GM19397 (cell line): ENCODE data around the gene GSN.

Experiments
- ATAC-seq: cut with Tn5 transposase; IDR thresholded peaks from one replicate; pipeline ENCODE4 v1.9.1; 2021; ENCODE audit warnings: mild to moderate bottlenecking, moderate library complexity; ENCODE audit not compliant: unreplicated experiment

The GSN gene

DNA sequence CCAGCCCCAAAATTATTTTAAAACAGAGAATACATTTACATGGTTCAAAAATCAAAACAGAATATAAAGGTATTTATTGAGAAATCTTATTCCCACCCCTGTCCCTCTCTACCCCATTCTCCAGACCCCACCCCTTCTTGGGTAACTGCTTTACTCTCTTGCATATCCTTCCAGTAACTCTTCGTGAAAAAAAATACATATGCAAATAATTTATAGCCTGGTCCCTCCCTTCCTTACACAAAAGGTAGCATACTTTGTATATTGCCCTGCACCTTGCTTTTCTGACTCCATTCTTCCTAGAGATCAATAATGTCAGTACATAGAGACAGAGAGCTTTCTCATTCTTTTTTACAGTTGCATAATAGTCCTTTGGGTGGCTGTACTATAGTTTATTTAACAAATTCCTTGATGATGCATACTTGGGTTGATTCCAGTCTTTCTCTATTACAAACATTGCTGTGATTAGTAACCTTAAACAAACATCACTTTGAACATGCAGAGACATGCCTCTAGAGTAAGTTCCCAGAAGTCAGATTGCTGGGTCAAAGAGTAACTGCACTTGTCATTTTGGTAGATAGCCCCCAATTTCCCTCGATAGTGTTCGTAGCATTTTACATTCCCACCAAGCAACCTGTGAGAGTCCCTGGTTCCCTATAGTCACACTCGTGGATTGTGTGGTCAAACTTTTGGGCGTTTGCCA is 54.2 kb downstream of the GSN start:
- no peak for ATAC-seq

DNA sequence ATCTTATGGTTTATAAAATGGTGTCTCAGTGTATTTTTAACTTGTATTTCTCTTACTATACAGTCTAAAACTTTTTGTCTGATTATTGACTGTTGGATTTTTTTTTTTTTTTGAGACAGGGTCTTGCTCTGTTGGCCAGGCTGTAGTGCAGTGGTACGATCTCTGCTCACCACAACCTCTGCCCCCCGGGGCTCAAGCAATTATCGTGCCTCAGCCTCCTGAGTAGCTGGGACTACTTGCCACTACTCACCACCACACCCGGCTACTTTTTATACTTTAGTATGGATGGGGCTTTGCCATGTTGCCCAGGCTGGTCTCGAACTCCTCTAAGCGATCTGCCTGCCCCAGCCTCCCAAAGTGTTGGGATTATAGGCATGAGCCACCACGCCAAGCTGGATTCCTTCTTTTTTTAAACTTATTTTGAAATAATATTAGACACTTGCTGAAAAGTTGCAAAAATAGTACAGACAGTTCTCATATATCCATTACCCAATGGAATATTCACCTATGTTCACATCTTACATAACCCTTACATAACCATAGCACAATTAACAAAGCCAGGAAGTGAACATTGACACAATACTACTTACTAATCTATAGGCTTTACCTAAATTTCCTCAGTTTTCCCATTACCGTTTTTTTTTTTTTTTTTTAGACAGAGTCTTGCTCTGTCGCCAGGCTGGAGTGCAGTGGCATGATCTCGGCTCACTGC is 54.9 kb downstream of the GSN start:
- no peak for ATAC-seq

DNA sequence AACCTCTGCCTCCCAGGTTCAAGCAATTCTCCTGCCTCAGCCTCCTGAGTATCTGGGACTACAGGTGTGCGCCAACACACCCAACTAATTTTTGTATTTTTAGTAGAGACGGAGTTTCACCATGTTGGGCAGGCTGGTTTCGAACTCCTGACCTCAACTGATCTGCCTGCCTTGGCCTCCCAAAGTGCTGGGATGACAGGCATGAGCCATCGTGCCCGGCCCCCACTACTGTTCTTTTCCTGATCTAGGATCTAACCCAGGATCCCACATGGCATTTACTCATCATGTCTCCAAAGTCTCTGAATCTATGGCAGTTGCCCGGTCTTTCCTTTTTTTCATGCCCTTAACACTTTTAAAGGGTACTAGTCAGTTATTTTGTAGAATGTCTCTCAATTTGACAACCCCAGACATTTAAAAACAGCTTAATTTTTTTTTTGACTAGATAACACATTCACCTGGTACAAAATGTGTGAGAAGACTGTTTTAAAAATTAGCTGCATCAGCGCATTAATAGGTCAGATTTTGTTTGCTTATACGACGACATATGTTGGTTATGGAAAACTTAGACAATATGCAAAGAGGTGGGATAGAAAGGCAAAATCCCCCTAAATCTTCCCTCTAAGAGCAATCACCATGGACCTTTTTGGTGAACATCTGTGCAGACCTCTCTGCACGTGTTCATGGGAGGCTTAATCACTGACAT is 55.6 kb downstream of the GSN start:
- no peak for ATAC-seq

DNA sequence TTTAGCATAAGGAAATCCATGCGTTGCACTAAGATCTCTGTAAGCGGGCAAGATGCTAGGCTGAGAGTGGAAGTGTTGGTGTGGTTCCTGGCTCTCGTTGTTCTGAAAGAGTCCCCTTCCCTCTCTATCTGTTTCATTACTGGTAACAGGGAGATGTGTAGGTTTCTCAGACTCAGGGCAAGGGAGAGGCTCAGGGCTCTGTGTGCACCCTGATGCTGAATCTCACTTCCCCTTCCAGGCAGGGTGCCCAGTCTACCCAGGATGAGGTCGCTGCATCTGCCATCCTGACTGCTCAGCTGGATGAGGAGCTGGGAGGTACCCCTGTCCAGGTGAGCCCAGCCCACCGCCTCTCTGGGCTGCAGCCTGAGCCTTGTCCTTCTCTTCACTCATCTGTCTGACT is 56.4 kb downstream of the GSN start:
- ATAC-seq = no peak

DNA sequence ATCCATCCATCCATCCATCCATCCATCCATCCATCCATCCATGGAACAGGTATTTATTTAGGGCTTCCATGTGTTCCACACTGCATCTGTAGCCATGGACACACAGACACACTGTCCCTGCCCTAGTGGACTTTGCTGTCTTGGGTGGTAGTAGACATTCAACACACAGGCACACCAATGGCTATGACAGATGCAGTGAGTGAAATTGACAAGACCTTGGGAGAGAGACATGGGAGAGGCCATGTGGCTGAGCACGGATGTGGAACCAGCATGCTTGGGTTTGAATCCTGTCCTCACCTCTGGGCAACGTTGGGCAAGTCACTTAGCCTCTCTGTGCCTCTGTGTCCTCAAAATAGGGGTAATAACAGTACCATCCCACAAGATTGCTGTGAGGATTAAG is 56.8 kb downstream of the GSN start:
- ATAC-seq = no peak

DNA sequence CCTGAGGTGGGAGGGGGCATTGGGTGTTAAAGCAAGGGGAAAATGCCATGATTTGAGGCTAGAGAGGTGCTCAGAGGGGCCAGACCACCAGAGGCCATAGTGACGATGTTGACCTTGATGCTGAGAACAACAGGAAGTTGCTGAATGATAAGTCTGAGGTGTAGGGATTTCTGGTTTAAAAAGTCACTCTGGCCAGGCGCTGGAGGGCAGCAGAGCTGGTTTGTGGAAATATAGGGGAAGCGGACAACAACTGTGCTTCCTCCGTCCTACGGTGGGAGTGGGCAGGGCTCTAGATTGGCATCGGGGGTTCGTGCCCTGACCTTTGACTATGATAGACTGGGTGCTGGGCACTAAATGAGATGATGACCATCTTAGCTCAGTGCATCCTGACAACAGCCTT is 57.4 kb downstream of the GSN start:
- ATAC-seq = no peak

DNA sequence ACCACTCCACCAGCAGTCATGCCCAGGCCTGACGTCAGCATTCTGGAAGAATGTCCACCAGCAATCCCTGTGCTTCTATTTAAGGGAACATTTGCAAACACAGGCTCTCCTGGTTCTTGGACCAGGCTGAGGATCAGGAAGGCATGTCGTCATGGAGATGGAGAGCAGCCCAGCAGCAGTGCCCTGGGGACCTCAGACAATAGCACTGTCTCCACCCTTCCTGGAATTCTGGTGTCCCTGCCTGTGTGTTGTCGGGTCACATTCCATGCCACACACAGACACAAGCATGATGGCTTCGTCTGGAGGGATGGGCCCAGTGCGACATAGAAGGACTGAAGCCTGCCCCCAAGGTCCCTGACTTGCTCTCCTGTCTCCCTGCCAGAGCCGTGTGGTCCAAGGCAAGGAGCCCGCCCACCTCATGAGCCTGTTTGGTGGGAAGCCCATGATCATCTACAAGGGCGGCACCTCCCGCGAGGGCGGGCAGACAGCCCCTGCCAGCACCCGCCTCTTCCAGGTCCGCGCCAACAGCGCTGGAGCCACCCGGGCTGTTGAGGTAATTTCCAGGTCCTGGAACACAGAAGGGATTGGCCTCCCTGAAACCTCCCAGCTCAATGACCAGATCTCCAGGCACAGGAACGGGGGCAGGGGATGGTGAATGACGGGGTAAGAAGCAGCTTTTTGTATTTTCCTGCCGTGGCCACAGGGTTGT is 58.3 kb downstream of the GSN start:
- no peak for ATAC-seq

DNA sequence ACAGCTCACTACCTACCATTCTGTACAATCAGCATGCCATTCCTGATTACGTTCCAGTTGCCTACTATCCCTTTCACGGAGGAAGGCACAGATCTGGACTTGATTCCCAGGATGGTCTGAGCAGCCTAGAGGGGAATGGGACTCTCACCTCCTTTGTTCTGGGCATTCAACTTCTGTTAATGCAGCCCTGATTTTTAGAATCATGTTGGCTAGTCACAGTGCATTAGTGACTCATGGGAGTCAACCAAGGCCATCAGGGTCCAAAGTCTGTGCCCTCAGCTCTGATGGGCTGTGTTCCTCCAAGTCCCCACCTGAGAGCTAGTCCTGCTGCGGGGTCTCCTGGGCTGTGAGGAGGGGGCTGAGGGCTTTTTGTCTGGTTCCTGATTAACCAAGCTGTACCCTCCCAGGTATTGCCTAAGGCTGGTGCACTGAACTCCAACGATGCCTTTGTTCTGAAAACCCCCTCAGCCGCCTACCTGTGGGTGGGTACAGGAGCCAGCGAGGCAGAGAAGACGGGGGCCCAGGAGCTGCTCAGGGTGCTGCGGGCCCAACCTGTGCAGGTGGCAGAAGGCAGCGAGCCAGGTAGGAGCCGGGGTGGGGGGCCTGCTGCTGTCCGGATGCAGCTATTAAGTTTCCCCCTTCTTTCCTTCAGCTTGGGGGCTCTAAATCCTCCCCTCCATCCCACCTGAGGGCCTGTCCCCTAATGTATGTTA is 59.1 kb downstream of the GSN start:
- ATAC-seq = no peak

DNA sequence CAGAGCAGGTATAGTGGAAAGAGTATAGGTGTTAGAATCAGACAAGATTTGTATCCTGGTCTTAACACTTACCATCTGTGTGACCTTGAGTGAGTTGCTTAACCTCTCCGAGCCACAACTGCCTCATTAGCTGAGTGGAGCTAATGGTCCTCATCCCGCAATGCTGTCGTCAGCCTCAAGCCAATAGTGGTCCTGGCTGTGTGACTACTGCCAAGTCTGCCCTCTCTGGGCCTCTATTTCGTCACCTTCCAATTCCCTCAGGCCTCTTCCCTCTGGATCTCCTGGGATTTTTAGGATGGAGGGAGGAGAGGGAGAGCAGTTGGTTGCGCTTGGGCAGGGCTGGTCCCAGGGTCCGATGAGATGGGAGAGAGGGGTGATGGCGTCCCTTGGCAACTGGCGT is 60.5 kb downstream of the GSN start:
- no peak for ATAC-seq

DNA sequence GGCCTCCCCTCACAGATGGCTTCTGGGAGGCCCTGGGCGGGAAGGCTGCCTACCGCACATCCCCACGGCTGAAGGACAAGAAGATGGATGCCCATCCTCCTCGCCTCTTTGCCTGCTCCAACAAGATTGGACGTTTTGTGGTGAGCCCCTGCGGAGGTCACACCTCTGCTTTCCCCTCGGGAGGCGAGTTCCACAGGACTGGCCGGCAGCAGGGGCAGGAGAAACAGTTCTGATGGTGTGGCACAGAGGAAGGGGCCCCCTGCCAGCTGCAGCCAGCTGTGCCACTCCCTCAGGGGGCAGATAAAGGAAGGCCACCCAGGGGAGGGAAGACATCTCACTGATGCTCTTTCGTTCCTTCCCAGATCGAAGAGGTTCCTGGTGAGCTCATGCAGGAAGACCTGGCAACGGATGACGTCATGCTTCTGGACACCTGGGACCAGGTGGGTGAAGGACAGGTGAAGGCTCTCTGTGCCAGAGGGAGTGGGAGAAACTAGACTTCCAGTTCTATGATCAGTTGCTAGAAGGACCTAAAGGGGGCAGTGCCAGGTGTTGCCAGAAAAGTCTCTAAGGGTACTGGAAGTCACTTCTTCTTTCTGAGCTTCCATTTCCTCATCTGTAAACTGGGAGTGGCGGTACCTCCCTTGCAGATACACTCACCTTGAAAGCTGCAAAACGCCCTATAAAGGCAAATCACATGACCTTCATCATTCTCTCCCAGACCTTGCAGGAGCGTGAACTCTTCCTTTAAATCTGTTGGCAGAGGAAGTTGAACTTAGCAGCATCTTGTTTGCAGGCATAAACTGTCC is 61.1 kb downstream of the GSN start:
- no peak for ATAC-seq

DNA sequence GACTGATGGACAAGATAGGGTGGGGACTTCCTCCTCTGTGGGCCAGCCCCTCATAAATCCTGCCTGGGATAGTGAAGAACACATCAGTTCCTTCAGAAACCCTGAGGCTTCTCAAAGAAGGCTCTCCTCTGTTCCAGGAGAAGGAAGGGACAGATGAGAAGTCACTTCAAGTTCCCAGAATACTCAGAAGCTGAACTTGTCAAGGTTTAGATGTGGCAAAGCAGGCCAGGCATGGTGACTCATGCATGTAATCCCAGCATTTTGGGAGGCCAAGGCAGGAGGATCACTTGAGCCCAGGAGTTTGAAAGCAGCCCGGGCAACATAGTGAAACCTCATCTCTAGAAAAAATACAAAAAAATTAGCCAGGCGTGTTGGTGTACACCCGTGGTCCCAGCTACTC is 63.6 kb downstream of the GSN start:
- ATAC-seq = no peak

DNA sequence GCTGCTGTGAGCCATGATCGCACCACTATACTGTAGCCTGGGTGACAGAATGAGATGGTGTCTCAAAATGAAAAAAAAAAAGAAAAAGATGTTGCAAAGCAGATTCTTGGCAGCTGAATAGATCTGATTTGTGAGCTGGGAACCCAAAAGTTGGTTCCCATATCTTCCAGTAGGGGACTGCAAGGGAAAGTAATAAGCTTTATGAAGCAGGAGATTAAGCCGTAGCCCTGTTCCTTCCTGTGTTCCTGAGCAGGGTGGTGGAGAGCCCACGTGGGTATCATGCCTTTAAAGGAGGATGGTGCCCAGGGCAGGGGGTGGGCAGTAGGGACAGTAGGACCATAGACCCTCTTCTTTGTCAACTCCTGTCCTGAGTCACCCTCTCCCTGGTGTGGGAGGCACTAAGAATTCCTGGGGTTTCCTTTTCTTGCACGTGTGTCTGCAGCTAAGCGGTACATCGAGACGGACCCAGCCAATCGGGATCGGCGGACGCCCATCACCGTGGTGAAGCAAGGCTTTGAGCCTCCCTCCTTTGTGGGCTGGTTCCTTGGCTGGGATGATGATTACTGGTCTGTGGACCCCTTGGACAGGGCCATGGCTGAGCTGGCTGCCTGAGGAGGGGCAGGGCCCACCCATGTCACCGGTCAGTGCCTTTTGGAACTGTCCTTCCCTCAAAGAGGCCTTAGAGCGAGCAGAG is 64.2 kb downstream of the GSN start:
- no peak for ATAC-seq

DNA sequence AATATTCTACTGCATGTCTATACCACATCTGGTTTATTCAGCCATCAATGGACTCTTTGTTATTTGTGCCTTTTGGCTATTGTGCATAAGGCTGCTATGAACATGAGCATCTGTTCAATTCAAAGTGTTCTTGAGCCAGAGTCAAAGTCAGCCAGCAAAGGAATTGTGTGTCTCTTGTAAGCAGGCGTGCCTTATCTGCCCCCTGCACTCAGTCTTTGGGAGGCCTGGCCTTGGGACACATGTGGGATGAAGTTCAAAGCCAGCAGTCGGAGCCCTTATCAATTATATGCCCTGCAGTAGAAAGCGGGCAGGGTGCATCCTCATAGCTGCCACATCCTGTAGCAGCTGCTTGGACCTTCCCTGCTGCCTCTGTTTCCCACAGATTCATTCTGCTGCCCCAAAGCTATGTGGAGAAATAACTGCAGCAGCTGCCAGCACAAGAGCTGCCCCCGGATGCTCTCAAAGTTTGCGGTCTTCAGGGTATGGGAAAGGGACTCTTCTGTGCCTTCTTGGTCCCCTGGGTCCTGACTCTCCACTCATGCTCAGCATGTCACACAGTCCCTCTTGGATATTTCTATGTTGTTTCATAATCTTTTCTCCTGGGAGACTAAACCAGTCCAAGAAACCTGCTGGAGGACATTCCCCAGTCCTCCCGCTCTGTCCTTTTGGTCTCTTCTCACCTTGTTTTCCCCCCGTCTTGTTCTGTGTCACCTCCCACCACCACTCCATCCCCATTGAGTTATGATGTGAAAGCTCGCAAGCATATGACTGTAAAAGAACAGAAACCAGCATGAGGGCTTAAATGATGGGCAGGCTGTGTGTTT is 66.2 kb downstream of the GSN start:
- no peak for ATAC-seq

DNA sequence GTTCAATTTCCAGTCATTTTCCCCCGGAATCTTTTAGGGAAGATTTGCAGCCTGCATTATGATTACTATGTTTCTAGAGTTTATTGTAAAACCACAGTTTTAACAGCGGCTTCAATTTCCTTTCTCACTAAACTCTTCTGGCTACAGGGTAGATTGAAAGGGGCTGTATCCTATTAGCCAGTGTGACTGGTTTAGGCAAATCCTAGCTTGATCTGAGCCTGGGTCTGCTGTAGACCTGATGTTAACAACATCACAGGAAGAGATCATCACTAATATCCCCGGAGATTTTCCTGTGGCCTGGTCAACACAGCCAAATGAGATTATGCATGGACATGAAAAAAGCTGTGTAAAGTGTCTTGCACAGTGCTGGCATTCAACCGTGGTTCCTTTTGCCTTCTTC is 68.7 kb downstream of the GSN start:
- ATAC-seq = no peak

DNA sequence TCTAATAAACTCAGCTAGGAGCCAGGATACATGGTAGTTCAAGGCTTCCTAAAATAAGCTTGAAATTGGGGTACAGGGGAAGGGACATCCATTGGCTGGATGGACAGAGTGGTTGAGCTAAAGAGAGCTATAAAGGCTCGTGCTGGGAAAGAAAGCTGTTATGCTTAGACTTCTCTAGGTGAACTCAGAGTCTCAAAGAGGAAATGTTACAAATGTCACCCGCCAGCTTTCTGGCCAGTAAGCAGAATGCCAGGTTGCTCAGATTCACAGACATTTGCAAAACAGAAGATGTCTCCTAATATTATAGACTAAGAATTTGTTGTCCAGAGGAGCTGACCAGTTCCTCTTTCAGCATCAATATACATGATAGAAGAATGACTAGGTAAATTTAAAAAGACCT is 71.5 kb downstream of the GSN start:
- no peak for ATAC-seq

DNA sequence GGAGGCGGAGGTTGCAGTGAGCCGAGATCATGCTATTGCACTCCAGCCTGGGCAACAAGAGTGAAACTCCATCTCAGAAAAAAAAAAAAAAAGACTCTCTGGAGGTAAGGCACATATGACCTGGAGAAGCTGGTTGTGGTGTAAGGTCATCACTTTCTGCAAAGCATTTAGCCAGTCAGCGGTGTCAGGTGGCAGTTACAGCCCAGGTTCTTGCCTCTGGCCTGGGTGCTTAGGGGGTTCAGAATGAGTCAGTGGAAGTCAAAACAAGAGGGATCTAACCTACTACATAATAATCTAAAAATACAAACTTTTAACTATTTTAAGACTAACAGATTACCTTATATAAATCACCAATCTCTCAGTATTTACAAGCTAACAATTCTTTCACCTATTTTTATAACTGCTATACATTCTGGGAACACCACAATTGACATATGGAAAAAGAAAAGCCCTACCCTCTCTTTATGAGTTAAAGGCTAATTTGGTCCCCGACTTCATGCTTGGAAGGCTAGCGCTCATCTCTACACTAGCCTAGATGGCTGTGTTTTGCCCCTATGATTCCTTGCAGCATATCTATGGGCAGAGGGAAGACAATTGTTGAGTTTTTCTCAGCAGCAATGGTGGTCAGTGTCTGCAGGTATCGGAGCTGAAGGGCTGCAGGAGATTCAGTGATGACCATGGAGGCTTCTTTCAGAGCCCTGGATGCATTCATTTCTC is 72.9 kb downstream of the GSN start:
- no peak for ATAC-seq

DNA sequence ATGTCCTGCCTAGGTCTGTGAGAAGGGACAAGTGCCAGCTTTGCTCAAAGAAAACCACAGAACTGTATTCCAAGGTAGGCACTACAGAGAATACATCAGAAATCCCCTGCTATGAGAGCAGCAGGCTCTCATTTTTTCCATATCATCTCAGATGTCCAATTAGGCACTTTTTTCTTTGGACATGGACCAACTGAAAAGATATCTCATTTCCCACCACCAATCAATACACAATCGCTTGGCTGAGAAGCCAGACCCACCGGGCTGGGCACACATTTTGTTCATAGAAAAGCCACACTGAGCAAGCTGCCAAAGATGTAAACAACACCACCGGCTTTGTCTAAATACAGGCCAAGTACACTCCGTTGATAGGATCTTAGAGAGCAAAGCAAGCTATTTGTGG is 76.2 kb downstream of the GSN start:
- no peak for ATAC-seq

DNA sequence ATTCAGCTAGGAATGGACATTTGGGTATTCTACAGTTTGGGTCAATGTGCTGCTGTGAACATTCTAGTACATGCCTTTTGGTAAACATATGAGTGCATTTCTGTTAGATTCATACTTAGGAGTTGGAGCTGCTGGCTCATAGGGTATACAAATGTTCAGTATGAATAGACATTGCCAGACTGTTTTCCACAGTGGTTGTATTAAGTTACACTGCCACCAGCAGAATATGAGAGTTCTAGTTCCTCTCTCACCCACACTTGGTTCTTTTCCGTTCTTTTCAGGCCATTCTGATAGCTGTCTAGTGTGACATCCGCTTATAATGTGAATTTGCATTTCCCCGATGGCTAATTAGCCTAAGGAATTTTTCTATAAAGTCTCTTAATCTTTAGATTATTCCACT is 77.1 kb downstream of the GSN start:
- no peak for ATAC-seq
